ENCODE data around the gene KRT34. TPM values are rescaled to one million over a fixed set of nuclear protein-coding genes. Genes with fewer than 3 reads are reported as not detected.

Gene KRT34
- polyA plus RNA-seq, 3 donors = not detected

DNA sequence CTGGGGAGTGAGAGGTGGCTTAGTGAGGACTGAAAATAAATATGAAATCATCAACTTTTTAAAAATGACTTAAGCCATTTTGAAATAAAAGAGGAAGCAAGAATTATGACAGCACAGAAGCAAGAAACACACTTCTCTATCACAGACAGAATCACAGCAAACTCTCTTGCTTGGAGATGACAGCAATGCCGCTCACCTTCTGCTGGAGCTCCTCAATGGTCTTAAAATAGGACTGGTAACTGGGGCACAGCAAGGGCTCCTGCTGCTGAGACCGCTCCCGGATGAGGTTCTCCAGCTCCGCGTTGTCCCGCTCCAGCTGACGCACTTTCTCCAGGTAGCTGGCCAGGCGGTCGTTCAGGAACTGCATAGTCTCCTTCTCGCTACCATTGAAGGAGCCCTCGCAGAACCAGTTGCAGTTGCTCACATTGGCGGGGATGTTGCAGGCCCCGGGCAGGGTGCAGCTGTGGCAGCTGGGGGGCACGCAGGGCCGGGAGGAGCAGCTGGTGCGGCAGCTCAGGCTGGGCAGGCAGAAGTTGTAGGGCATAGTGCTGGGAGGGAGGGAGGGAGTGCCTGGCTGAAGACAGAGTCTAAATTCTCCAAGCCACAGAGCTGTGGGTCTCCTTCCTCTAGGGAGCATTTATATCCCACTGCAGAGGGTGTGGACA lies 15.0 kb upstream of the KRT34 start, which contains the start of gene KRT31:
Gene KRT31 (minus strand): TSS at position 613 of the 665 bp plus-strand sequence. CDS start 69 bp downstream, at position 544.
- H3K79me2 ChIP-seq (ENCODE audit: insufficient read depth, low read length) = no peaks in the 10 kb centered on the region
- no peak within 1 kb of the TSS for H2AFZ ChIP-seq (ENCODE audit: insufficient read depth, low read depth, low read length, poor library complexity, severe bottlenecking)
- no peak within 1 kb of the TSS for H3K4me2 ChIP-seq (replicated peaks; ENCODE audit: extremely low read depth, low read length, poor library complexity, severe bottlenecking)
- no peak within 1 kb of the TSS for H3K9ac ChIP-seq (ENCODE audit: insufficient read depth, low read length, poor library complexity, severe bottlenecking)
- no peak within 1 kb of the TSS for H3K4me3 ChIP-seq (replicated peaks in 1 of 3; ENCODE audit: low read depth in 2 of 3, low read length in 3 of 3)
- DNase-seq = no peak
- no peaks in the 10 kb centered on the region for H3K36me3 ChIP-seq (replicated peaks in 1 of 2; ENCODE audit: control insufficient read depth in 1 of 2, insufficient read depth in 2 of 2, low read length in 2 of 2)
- H4K20me1 ChIP-seq (ENCODE audit: insufficient read depth, low read length) = no peaks in the 10 kb centered on the region
- Mint-ChIP-seq H3K27me3 (ENCODE audit: low read depth in 3 of 3) (peaks cover 4 to 12% (median 4%) of the 10 kb centered on the region in 3 donors), H3K36me3 (no peaks in the 10 kb centered on the region), H3K27ac (no peak within 1 kb of the TSS), H3K4me3 (no peak within 1 kb of the TSS), H3K9me3 (no peaks in the 10 kb centered on the region), H3K4me1 (no peaks in the 10 kb centered on the region)
- no peaks in the 10 kb centered on the region for H3K27me3 ChIP-seq (ENCODE audit: control insufficient read depth in 2 of 2, insufficient read depth in 2 of 2, low read length in 2 of 2)
- 94% methylated on average over 5 of the region's 16 CpGs for whole genome bisulfite sequencing (ENCODE audit: insufficient coverage)
- H3K9me3 ChIP-seq (replicated peaks in 1 of 2; ENCODE audit: control insufficient read depth in 1 of 2, insufficient read depth in 1 of 2, low read length in 2 of 2) = no peaks in the 10 kb centered on the region
- intact Hi-C loops (cut with micrococcal nuclease) = no loop called here
- H3K4me1 ChIP-seq (ENCODE audit: control insufficient read depth in 1 of 2, insufficient read depth in 2 of 2, low read length in 2 of 2) = no peaks in the 10 kb centered on the region
- TF ChIP-seq, protein P1, sequence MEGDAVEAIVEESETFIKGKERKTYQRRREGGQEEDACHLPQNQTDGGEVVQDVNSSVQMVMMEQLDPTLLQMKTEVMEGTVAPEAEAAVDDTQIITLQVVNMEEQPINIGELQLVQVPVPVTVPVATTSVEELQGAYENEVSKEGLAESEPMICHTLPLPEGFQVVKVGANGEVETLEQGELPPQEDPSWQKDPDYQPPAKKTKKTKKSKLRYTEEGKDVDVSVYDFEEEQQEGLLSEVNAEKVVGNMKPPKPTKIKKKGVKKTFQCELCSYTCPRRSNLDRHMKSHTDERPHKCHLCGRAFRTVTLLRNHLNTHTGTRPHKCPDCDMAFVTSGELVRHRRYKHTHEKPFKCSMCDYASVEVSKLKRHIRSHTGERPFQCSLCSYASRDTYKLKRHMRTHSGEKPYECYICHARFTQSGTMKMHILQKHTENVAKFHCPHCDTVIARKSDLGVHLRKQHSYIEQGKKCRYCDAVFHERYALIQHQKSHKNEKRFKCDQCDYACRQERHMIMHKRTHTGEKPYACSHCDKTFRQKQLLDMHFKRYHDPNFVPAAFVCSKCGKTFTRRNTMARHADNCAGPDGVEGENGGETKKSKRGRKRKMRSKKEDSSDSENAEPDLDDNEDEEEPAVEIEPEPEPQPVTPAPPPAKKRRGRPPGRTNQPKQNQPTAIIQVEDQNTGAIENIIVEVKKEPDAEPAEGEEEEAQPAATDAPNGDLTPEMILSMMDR (IDR thresholded peaks at IDR 0.05) = no peak
- no peak within 1 kb of the TSS for H3K27ac ChIP-seq (ENCODE audit: low read depth in 1 of 2, low read length in 2 of 2)

DNA sequence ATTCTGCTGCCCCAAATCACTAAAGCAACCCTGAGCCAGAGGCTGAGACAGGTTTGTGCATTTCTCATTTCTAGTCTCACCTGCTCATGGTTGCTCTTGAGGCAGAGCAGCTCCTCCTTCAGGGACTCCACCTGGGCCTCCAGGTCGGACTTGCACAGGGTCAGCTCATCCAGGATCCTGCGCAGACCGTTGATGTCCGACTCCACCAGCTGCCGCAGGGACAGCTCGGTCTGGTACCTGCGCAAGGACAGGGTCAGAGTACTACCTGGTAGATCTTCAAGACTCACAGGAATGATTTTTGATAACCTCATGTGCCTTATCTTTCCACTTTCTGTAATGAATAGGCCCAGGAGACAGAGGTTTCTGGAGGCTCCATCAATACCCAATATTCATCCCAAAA lies 14.2 kb upstream of the KRT34 start:
- intact Hi-C loops (cut with micrococcal nuclease) = no loop called here
- TF ChIP-seq, protein P1 (IDR thresholded peaks at IDR 0.05) = no peak
- no peak overlapping the region for H2AFZ ChIP-seq (ENCODE audit: insufficient read depth, low read depth, low read length, poor library complexity, severe bottlenecking)
- H3K4me1 ChIP-seq (ENCODE audit: control insufficient read depth in 1 of 2, insufficient read depth in 2 of 2, low read length in 2 of 2) = no peaks in the 10 kb centered on the region
- H3K27ac ChIP-seq (ENCODE audit: low read depth in 1 of 2, low read length in 2 of 2) = no peak overlapping the region
- Mint-ChIP-seq H3K9me3 (no peaks in the 10 kb centered on the region), H3K27me3 (ENCODE audit: low read depth in 3 of 3) (peaks cover 4 to 10% (median 4%) of the 10 kb centered on the region in 3 donors), H3K4me3 (no peak overlapping the region), H3K4me1 (no peaks in the 10 kb centered on the region), H3K36me3 (no peaks in the 10 kb centered on the region), H3K27ac (no peak overlapping the region)
- WGBS (ENCODE audit: insufficient coverage) = 96% methylated on average over 7 of the region's 7 CpGs
- H3K79me2 ChIP-seq (ENCODE audit: insufficient read depth, low read length) = no peaks in the 10 kb centered on the region
- no peak overlapping the region for H3K4me3 ChIP-seq (replicated peaks in 1 of 3; ENCODE audit: low read depth in 2 of 3, low read length in 3 of 3)
- no peaks in the 10 kb centered on the region for H3K9me3 ChIP-seq (replicated peaks in 1 of 2; ENCODE audit: control insufficient read depth in 1 of 2, insufficient read depth in 1 of 2, low read length in 2 of 2)
- H3K9ac ChIP-seq (ENCODE audit: insufficient read depth, low read length, poor library complexity, severe bottlenecking) = no peak overlapping the region
- peaks cover 0 to 3% of the 10 kb centered on the region in 2 donors for H3K27me3 ChIP-seq (ENCODE audit: control insufficient read depth in 2 of 2, insufficient read depth in 2 of 2, low read length in 2 of 2)
- DNase-seq = no peak
- H3K36me3 ChIP-seq (replicated peaks in 1 of 2; ENCODE audit: control insufficient read depth in 1 of 2, insufficient read depth in 2 of 2, low read length in 2 of 2) = no peaks in the 10 kb centered on the region
- H3K4me2 ChIP-seq (replicated peaks; ENCODE audit: extremely low read depth, low read length, poor library complexity, severe bottlenecking) = no peak overlapping the region
- H4K20me1 ChIP-seq (ENCODE audit: insufficient read depth, low read length) = no peaks in the 10 kb centered on the region

All from CD14-positive monocyte (primary cell).